IMR-90 (cell line): ENCODE measurements around the gene KRTAP9-6. TPM values are rescaled to one million over a fixed set of nuclear protein-coding genes. Genes with fewer than 3 reads are reported as not detected.

Source experiments
- ATAC-seq: fragments of 200-7000 bp; cut with Tn5 transposase; 2 replicates; pipeline ENCODE4 v1.9.1; 2020; ENCODE audit warnings: low read depth, mild to moderate bottlenecking, moderate library complexity
- BruUV-seq: library from RNA; stranded (reverse); fragments of 400-500 nt; replicated peaks from 2 replicates; lab custom pipeline; 2021; lab: Mats Ljungman, UMichigan
- CTCF ChIA-PET: fragments of 300-600 bp; formaldehyde crosslinking; extraction: SDS; loops from one replicate; lab custom pipeline; 2021; ENCODE audit warnings: antibody characterized with exemption; lab: Yijun Ruan, JAX
- POLR2A ChIA-PET: fragments of 300-600 bp; sonication (Branson Sonifier 250); formaldehyde crosslinking; loops from one replicate; lab custom pipeline; 2022; ENCODE audit warnings: antibody characterized with exemption; ENCODE audit not compliant: unreplicated experiment; lab: Charles Lee
- DNase-seq: peaks from one replicate; pipeline ENCODE4 v3.0.0; 2013
- H2AFZ ChIP-seq: replicated peaks from 2 replicates; pipeline ENCODE3; 2013; ENCODE audit warnings: low read length, mild to moderate bottlenecking; ENCODE audit not compliant: poor library complexity
- H2AK5ac ChIP-seq: 2 replicates; pipeline ENCODE4 v1.6.1; 2013; ENCODE audit warnings: low read depth, low read length, inconsistent platforms
- H2AK9ac ChIP-seq: replicated peaks from 2 replicates; pipeline ENCODE3; 2013; ENCODE audit warnings: mild to moderate bottlenecking, low read depth, low read length, moderate library complexity; ENCODE audit not compliant: poor library complexity
- H2BK120ac ChIP-seq: 2 replicates; pipeline ENCODE4 v1.6.1; 2013; ENCODE audit warnings: low read depth, low read length, inconsistent platforms
- H2BK15ac ChIP-seq: 3 replicates; pipeline ENCODE4 v1.6.1; 2013; ENCODE audit warnings: low read depth, low read length, inconsistent platforms
- H2BK20ac ChIP-seq: 2 replicates; pipeline ENCODE4 v1.6.1; 2013; ENCODE audit warnings: low read depth, mild to moderate bottlenecking, inconsistent platforms, low read length, moderate library complexity
- H2BK5ac ChIP-seq: 2 replicates; pipeline ENCODE4 v1.6.1; 2013; ENCODE audit warnings: mild to moderate bottlenecking, low read depth, low read length, inconsistent platforms; ENCODE audit not compliant: poor library complexity, severe bottlenecking
- H3K14ac ChIP-seq: replicated peaks from 2 replicates; pipeline ENCODE4 v1.6.1; 2013; ENCODE audit warnings: low read depth, low read length, inconsistent platforms
- H3K18ac ChIP-seq: 2 replicates; pipeline ENCODE4 v1.6.1; 2013; ENCODE audit warnings: low read depth, low read length, control low read depth
- H3K23ac ChIP-seq: 2 replicates; pipeline ENCODE4 v1.6.1; 2013; ENCODE audit warnings: low read depth, low read length, inconsistent platforms
- H3K27ac ChIP-seq: 2 replicates; pipeline ENCODE4 v1.5.1; 2013; ENCODE audit warnings: mild to moderate bottlenecking, control low read depth, low read length; ENCODE audit not compliant: insufficient read depth
- H3K27me3 ChIP-seq: 2 replicates; pipeline ENCODE4 v1.6.1; 2013; ENCODE audit warnings: low read length; ENCODE audit not compliant: control insufficient read depth, insufficient read depth
- H3K36me3 ChIP-seq: 2 replicates; pipeline ENCODE4 v1.6.1; 2013; ENCODE audit warnings: low read length, mixed read lengths; ENCODE audit not compliant: control insufficient read depth, insufficient read depth
- H3K4ac ChIP-seq: 2 replicates; pipeline ENCODE4 v1.6.1; 2013; ENCODE audit warnings: low read depth, low read length, inconsistent platforms
- H3K4me1 ChIP-seq: 2 replicates; pipeline ENCODE4 v1.6.1; 2013; ENCODE audit warnings: low read length, mixed read lengths; ENCODE audit not compliant: control insufficient read depth, insufficient read depth
- H3K4me2 ChIP-seq: 2 replicates; pipeline ENCODE4 v1.6.1; 2013; ENCODE audit warnings: low read depth, mild to moderate bottlenecking, control low read depth, low read length, moderate library complexity
- H3K4me3 ChIP-seq: 2 replicates; pipeline ENCODE4 v1.5.1; 2013; ENCODE audit warnings: low read depth, mild to moderate bottlenecking, control low read depth, low read length, moderate library complexity; ENCODE audit not compliant: insufficient read depth
- H3K56ac ChIP-seq: 2 replicates; pipeline ENCODE4 v1.6.1; 2013; ENCODE audit warnings: low read length, inconsistent platforms; ENCODE audit not compliant: insufficient read depth; ENCODE audit errors: extremely low read depth
- H3K79me1 ChIP-seq, 2 experiments: 2 replicates each; pipeline ENCODE4 v1.6.1; 2013; ENCODE audit warnings: low read length in 2 of 2, inconsistent platforms in 1 of 2, low read depth in 1 of 2
- H3K9ac ChIP-seq: 2 replicates; pipeline ENCODE4 v1.6.1; 2013; ENCODE audit warnings: low read depth, low read length, control low read depth
- H3K9me1 ChIP-seq: 2 replicates; pipeline ENCODE4 v1.6.1; 2013; ENCODE audit warnings: low read length, inconsistent platforms; ENCODE audit not compliant: insufficient read depth
- H3K9me3 ChIP-seq: 2 replicates; pipeline ENCODE4 v1.6.1; 2013; ENCODE audit warnings: low read length; ENCODE audit not compliant: control insufficient read depth, insufficient read depth
- H4K20me1 ChIP-seq: 2 replicates; pipeline ENCODE4 v1.6.1; 2013; ENCODE audit warnings: low read length, inconsistent platforms; ENCODE audit not compliant: insufficient read depth
- H4K5ac ChIP-seq: 2 replicates; pipeline ENCODE4 v1.6.1; 2013; ENCODE audit warnings: mild to moderate bottlenecking, low read depth, low read length, control low read depth
- H4K8ac ChIP-seq, 2 experiments: 2 replicates each; pipeline ENCODE4 v1.6.1; 2013; ENCODE audit warnings: low read depth in 2 of 2, low read length in 2 of 2, control low read depth in 1 of 2, inconsistent platforms in 1 of 2
- H4K91ac ChIP-seq: 2 replicates; pipeline ENCODE4 v1.6.1; 2013; ENCODE audit warnings: low read depth, low read length, inconsistent platforms; ENCODE audit not compliant: insufficient read depth
- BHLHE40 ChIP-seq: fragments of 150-350 bp; IDR thresholded peaks from 2 replicates; pipeline ENCODE4 v1.6.1; 2016; ENCODE audit warnings: mild to moderate bottlenecking, low read depth, low read length
- CEBPB ChIP-seq: IDR thresholded peaks from 2 replicates; pipeline ENCODE4 v1.6.1; 2012; ENCODE audit warnings: low read depth, low read length, improper control_type of control experiment
- CHD1 ChIP-seq: IDR thresholded peaks from 2 replicates; pipeline ENCODE4 v1.6.1; 2012; ENCODE audit warnings: low read depth, low read length, improper control_type of control experiment
- FOS ChIP-seq: fragments of 150-350 bp; IDR thresholded peaks from 2 replicates; pipeline ENCODE4 v1.6.1; 2016; ENCODE audit warnings: low read depth, low read length
- MAFK ChIP-seq: IDR thresholded peaks from 2 replicates; pipeline ENCODE4 v1.6.1; 2012; ENCODE audit warnings: low read depth, low read length, improper control_type of control experiment
- MAZ ChIP-seq: IDR thresholded peaks from 2 replicates; pipeline ENCODE4 v1.6.1; 2012; ENCODE audit warnings: low read depth, mild to moderate bottlenecking, low read length, improper control_type of control experiment, moderate library complexity, borderline replicate concordance
- MXI1 ChIP-seq: IDR thresholded peaks from 2 replicates; pipeline ENCODE4 v1.6.1; 2012; ENCODE audit warnings: low read depth, mild to moderate bottlenecking, low read length, moderate library complexity, borderline replicate concordance
- NFE2L2 ChIP-seq: fragments of 150-350 bp; IDR thresholded peaks from 2 replicates; pipeline ENCODE4 v1.6.1; 2016; ENCODE audit warnings: low read depth, mild to moderate bottlenecking, low read length
- POLR2A ChIP-seq: IDR thresholded peaks from 2 replicates; pipeline ENCODE4 v1.6.1; 2012; ENCODE audit warnings: mild to moderate bottlenecking, low read depth, low read length
- RAD21 ChIP-seq: IDR thresholded peaks from 2 replicates; pipeline ENCODE4 v1.6.1; 2012; ENCODE audit warnings: low read length, improper control_type of control experiment
- RCOR1 ChIP-seq: IDR thresholded peaks from 2 replicates; pipeline ENCODE4 v1.6.1; 2012; ENCODE audit warnings: mild to moderate bottlenecking, low read length, improper control_type of control experiment; ENCODE audit not compliant: insufficient replicate concordance
- RFX5 ChIP-seq: IDR thresholded peaks from 2 replicates; pipeline ENCODE4 v1.8.0; 2012; ENCODE audit warnings: low read depth, mild to moderate bottlenecking, low read length, moderate library complexity
- SMC3 ChIP-seq: fragments of 150-350 bp; IDR thresholded peaks from 2 replicates; pipeline ENCODE4 v1.6.1; 2016; ENCODE audit warnings: low read depth, mild to moderate bottlenecking, antibody characterized with exemption, low read length, moderate library complexity
- WGBS, 2 experiments: methylation state at CpG; one replicate each; pipeline versions ENCODE4 v1.1.5 to v1.1.7; 2013; ENCODE audit warnings: missing lambda C conversion rate in 2 of 2; ENCODE audit not compliant: insufficient read length in 1 of 2; ENCODE audit errors: extremely low coverage in 2 of 2; 5-methylcytosine and 5-hydroxymethylcytosine counted together
- dilution Hi-C: fragments of 300-500 bp; cut with HindIII; formaldehyde crosslinking; loops from one replicate; pipeline ENCODE4 v1.14.3; 2018; ENCODE audit warnings: low sequenced_read_pairs; ENCODE audit not compliant: unreplicated experiment
- in situ Hi-C: fragments of 300-500 bp; cut with MboI; formaldehyde crosslinking; loops from 3 replicates; pipeline ENCODE4 v1.14.3; 2019; ENCODE audit warnings: low sequenced_read_pairs, inconsistent platforms, mixed read lengths
- intact Hi-C: fragments of 100-400 bp; cut with micrococcal nuclease; formaldehyde crosslinking; loops from 2 replicates; pipeline ENCODE4 v1.10.0; 2022
- polyA plus RNA-seq, 3 experiments: library from polyadenylated mRNA; depleted of rRNA; stranded (reverse); fragments of >200 nt; gene quantifications; 2 replicates each; pipeline ENCODE4 v1.2.3, GENCODE V29; 2012; ENCODE audit warnings: low replicate concordance in 1 of 3
- total RNA-seq: library from RNA; depleted of rRNA; stranded (reverse); fragments of >200 nt; gene quantifications from 2 replicates; pipeline ENCODE4 v1.2.3, GENCODE V29; 2012
- TF ChIP-seq, protein P1 (sequence below): conservative IDR thresholded peaks from 2 replicates; pipeline ENCODE4 v1.5.1; 2012; ENCODE audit warnings: mild to moderate bottlenecking, low read depth, low read length, improper control_type of control experiment
- TF ChIP-seq, protein P2 (sequence below): fragments of 150-350 bp; IDR thresholded peaks from 2 replicates; pipeline ENCODE4 v1.6.1; 2016; ENCODE audit warnings: low read depth, mild to moderate bottlenecking, low read length, moderate library complexity, borderline replicate concordance
- TF ChIP-seq, protein P3 (sequence below): fragments of 150-350 bp; IDR thresholded peaks from 2 replicates; pipeline ENCODE4 v1.6.1; 2017; ENCODE audit warnings: mild to moderate bottlenecking, antibody characterized with exemption, low read length, low read depth

Gene KRTAP9-6
- total and polyA plus RNA-seq, 2 of the 4 experiments (the other 2 are of a cell fraction): not detected

DNA sequence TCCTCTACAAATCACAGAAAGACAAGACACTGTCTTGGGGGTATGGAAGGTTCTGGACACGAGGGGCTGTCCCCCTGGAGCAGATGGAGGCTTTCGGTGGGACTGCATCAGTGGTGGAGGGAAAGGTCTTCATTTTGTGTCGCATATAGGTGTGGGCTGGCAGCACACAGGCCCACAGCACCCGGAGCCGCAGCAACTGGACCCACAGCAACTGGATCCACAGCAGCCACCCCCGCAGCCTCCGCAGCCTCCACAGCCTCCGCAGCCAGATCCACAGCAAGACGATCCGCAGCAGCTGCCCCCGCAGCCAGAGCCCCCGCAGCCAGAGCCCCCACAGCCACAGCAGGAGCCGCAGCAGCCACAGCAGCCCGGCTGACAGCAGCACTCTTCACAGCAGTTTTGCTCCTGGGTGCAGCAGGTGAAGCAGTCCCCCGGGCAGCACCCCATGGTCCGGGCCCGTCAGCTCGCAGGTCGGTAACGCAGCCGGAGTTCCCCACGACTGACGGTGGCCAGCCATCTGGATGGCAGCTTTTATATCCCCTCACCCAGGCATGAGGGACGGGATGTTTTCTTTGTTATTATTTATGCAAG is 50.1 kb downstream of the KRTAP9-6 start, which contains the start of gene KRTAP17-1:
KRTAP17-1 (minus strand) TSS at position 507 of the 591 bp plus-strand sequence; CDS start at position 447, 60 bp downstream.
- no peak within 1 kb of the TSS for H2BK120ac ChIP-seq
- dilution Hi-C loops (no loop called here), intact Hi-C loops (no loop called here), in situ Hi-C loops (loop anchor here (10.0 kb wide), 1 partner anchor 60 kb away; no protein-coding TSS in a partner anchor)
- H3K9ac ChIP-seq: no peak within 1 kb of the TSS
- no peak within 1 kb of the TSS for H3K4me2 ChIP-seq
- H3K9me3 ChIP-seq: no peaks in the 10 kb centered on the region; the same call in 1 of the 2 replicates
- H4K91ac ChIP-seq: no peak within 1 kb of the TSS
- BruUV-seq: no TSS peak
- no peaks in the 10 kb centered on the region for H3K36me3 ChIP-seq
- ChIA-PET POLR2A (no interaction called here), CTCF (no interaction called here)
- no peak within 1 kb of the TSS for H3K27ac ChIP-seq
- no peak for TF ChIP-seq FOS
- no peak for TF ChIP-seq POLR2A
- TF ChIP-seq SMC3: no peak
- no peak for TF ChIP-seq MXI1
- no peak for TF ChIP-seq RAD21
- TF ChIP-seq MAZ: no peak
- no peak for TF ChIP-seq BHLHE40
- no peak for TF ChIP-seq RFX5
- no peak for TF ChIP-seq MAFK
- TF ChIP-seq, protein P1, sequence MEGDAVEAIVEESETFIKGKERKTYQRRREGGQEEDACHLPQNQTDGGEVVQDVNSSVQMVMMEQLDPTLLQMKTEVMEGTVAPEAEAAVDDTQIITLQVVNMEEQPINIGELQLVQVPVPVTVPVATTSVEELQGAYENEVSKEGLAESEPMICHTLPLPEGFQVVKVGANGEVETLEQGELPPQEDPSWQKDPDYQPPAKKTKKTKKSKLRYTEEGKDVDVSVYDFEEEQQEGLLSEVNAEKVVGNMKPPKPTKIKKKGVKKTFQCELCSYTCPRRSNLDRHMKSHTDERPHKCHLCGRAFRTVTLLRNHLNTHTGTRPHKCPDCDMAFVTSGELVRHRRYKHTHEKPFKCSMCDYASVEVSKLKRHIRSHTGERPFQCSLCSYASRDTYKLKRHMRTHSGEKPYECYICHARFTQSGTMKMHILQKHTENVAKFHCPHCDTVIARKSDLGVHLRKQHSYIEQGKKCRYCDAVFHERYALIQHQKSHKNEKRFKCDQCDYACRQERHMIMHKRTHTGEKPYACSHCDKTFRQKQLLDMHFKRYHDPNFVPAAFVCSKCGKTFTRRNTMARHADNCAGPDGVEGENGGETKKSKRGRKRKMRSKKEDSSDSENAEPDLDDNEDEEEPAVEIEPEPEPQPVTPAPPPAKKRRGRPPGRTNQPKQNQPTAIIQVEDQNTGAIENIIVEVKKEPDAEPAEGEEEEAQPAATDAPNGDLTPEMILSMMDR: no peak
- TF ChIP-seq CEBPB: no peak
- TF ChIP-seq, protein P2, sequence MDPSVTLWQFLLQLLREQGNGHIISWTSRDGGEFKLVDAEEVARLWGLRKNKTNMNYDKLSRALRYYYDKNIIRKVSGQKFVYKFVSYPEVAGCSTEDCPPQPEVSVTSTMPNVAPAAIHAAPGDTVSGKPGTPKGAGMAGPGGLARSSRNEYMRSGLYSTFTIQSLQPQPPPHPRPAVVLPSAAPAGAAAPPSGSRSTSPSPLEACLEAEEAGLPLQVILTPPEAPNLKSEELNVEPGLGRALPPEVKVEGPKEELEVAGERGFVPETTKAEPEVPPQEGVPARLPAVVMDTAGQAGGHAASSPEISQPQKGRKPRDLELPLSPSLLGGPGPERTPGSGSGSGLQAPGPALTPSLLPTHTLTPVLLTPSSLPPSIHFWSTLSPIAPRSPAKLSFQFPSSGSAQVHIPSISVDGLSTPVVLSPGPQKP: no peak
- no peak for TF ChIP-seq NFE2L2
- no peak for TF ChIP-seq CHD1
- TF ChIP-seq RCOR1: no peak
- TF ChIP-seq, protein P3, sequence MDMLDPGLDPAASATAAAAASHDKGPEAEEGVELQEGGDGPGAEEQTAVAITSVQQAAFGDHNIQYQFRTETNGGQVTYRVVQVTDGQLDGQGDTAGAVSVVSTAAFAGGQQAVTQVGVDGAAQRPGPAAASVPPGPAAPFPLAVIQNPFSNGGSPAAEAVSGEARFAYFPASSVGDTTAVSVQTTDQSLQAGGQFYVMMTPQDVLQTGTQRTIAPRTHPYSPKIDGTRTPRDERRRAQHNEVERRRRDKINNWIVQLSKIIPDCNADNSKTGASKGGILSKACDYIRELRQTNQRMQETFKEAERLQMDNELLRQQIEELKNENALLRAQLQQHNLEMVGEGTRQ: no peak
- no peaks in the 10 kb centered on the region for H3K4me1 ChIP-seq
- DNase-seq (no peak), ATAC-seq (no peak)
- no peak within 1 kb of the TSS for H2AK9ac ChIP-seq
- H3K4me3 ChIP-seq: no peak within 1 kb of the TSS
- WGBS, 2 experiments: 100% methylated on average over 2 of the region's 24 CpGs; no CpG with 5 or more reads in 1 of the 2 experiments
- H2AFZ ChIP-seq: peak within 1 kb of the TSS; percentile 9
- no peak within 1 kb of the TSS for H3K56ac ChIP-seq
- H2BK20ac ChIP-seq: no peak within 1 kb of the TSS
- H4K5ac ChIP-seq: no peak within 1 kb of the TSS
- H4K8ac ChIP-seq: no peak within 1 kb of the TSS
- H2AK5ac ChIP-seq: peak within 1 kb of the TSS; percentile 65; the same call in 1 of the 2 replicates
- H2BK15ac ChIP-seq: no peak within 1 kb of the TSS
- no peaks in the 10 kb centered on the region for H4K20me1 ChIP-seq
- no peak within 1 kb of the TSS for H3K14ac ChIP-seq
- H2BK5ac ChIP-seq: no peak within 1 kb of the TSS
- H3K18ac ChIP-seq: no peak within 1 kb of the TSS
- no peaks in the 10 kb centered on the region for H3K79me1 ChIP-seq
- no peak within 1 kb of the TSS for H3K4ac ChIP-seq
- peaks cover 5% of the 10 kb centered on the region for H3K27me3 ChIP-seq
- H3K23ac ChIP-seq: no peak within 1 kb of the TSS
- H3K9me1 ChIP-seq: no peaks in the 10 kb centered on the region
